ENCODE data around the gene DGKD.

DGKD gene

DNA sequence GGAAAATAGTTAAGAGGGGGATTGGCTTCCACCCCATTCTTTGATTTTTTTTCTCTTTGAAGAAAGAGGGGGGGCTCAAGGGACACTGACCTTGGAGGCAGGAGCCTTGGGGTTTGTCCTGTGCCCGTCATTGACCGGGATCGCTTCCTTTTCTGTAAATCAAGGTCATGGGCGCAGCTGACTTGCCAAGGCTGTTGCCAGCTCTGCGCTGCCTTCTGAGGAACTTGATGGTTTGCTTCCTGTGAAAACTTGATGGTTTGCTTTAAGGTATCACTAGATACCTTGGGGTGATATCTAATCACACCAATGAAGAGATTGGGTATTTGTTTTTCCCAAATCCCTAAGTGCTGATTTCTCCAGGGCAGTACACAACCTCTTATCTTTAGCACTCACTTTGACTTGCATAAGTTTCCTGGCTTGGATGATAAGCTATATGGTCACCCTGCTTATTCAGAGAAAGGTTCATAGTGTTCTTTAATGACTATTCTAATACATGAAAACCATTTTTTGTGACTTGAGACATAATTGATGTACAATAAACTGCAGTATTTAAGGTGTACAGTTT is 56.0 kb downstream of the DGKD start:
- no peak for DNase-seq (ENCODE audit: low read depth)
- no peak overlapping the region for H3K4me3 ChIP-seq (ENCODE audit: low read length)
- TF ChIP-seq, protein P1, sequence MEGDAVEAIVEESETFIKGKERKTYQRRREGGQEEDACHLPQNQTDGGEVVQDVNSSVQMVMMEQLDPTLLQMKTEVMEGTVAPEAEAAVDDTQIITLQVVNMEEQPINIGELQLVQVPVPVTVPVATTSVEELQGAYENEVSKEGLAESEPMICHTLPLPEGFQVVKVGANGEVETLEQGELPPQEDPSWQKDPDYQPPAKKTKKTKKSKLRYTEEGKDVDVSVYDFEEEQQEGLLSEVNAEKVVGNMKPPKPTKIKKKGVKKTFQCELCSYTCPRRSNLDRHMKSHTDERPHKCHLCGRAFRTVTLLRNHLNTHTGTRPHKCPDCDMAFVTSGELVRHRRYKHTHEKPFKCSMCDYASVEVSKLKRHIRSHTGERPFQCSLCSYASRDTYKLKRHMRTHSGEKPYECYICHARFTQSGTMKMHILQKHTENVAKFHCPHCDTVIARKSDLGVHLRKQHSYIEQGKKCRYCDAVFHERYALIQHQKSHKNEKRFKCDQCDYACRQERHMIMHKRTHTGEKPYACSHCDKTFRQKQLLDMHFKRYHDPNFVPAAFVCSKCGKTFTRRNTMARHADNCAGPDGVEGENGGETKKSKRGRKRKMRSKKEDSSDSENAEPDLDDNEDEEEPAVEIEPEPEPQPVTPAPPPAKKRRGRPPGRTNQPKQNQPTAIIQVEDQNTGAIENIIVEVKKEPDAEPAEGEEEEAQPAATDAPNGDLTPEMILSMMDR (conservative IDR thresholded peaks at IDR 0.05; ENCODE audit: low read depth, low read length) = no peak

DNA sequence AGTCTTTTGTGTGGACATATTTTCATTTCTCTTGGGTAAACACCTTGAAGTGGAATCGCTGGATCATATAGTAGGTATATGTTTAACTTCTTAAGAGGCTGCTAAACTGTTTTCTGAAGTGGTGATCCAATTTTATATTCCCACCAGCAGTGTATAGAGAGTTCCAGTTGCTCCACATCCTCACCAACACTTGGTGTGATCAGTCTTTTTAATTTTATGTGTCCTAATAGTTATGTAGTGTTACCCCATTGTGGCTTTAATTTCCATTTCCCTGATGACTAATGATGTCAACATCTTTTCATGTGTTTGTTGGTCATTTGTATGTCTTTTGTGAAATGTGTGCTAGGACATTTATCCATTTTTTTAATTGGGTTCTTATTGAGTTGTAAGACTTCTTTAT is 56.9 kb downstream of the DGKD start:
- H3K4me3 ChIP-seq (ENCODE audit: low read length) = no peak overlapping the region
- DNase-seq (ENCODE audit: low read depth) = no peak
- TF ChIP-seq, protein P1 (conservative IDR thresholded peaks at IDR 0.05; ENCODE audit: low read depth, low read length) = no peak

GRCh38 chr2:233412405-233412804 is 58.1 kb downstream of the DGKD start:
- H3K4me3 ChIP-seq (ENCODE audit: low read length) = no peak overlapping the region
- no peak for DNase-seq (ENCODE audit: low read depth)
- TF ChIP-seq, protein P1 (conservative IDR thresholded peaks at IDR 0.05; ENCODE audit: low read depth, low read length) = no peak

GRCh38 chr2:233413046-233413445 is 58.8 kb downstream of the DGKD start:
- DNase-seq (ENCODE audit: low read depth) = no peak

DNA sequence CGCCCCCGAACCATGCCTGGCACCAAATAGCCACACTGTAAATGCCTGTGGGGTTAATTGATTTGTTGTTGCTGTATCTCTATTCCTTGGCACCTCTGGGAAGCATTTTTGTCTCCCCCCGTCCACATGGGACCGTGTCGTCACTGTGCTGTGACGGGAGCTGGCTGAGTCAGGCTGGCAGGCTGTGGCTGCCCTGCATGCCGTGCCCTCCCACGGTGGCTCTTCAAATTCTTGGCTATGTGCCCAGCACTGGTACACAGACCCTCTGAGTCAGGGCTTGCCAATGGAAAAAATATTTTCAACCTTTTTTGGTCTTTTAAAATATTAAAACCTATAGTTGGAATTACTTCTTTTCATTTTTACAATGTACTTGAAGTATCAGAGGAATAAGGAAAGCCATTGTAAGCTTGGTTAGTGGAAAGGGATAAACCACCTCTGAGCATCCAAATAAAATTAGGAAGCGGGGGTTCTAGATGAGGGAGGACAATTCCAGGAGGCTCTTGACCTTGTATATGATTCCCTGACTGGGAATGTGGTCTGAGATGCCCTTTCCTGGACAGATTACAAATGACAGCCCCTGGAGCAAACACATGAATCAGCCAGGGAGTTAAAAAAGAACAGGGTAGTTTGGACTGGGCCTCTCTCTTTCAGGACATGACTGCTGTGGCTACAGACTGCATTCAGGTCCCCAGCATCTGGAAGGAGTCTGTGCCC is 59.4 kb downstream of the DGKD start:
- peak; percentile 87 for DNase-seq (ENCODE audit: low read depth)
- H3K4me3 ChIP-seq (ENCODE audit: low read length) = no peak overlapping the region

More at GRCh38 chr2:233413046-233413445, 58.8 kb downstream of the DGKD start:
- TF ChIP-seq, protein P1 (conservative IDR thresholded peaks at IDR 0.05; ENCODE audit: low read depth, low read length) = no peak
- no peak overlapping the region for H3K4me3 ChIP-seq (ENCODE audit: low read length)

DNA sequence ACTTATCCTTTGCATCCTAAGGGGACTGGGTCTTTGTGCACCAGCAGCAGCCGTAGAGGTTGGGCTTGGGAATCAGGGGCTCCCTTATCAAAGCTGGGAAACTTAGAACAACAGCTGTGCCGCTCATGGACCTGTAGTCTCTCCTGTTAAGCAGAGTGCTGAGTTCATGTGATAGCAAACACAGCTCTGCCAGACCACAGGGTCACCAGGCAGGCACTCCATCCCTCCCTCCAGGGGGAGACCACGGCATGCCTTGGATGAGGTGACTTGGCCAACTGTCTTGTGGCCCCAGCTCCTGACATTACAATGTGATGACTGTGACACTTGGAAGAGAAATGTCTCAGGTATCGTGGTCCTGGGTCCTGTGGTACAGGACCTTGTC is 60.0 kb downstream of the DGKD start:
- no peak overlapping the region for H3K4me3 ChIP-seq (ENCODE audit: low read length)
- no peak for DNase-seq (ENCODE audit: low read depth)
- TF ChIP-seq, protein P1 (conservative IDR thresholded peaks at IDR 0.05; ENCODE audit: low read depth, low read length) = no peak

More for the DNA sequence above, 59.4 kb downstream of the DGKD start:
- TF ChIP-seq, protein P1 (conservative IDR thresholded peaks at IDR 0.05; ENCODE audit: low read depth, low read length) = no peak
